BLaER1 (cell line): ENCODE data around the gene GOLGA8A.
"Not testable (repeated sequence)": the region's sequence is repeated elsewhere in the genome, so short reads cannot be mapped to it uniquely, and the experiment has no call there.

Experiments used
- H3K27ac ChIP-seq: shearing (Covaris generic); formaldehyde crosslinking; 2 replicates; pipeline ENCODE4 v1.8.1; 2022
- H3K27me3 ChIP-seq: shearing (Covaris generic); formaldehyde crosslinking; 2 replicates; pipeline ENCODE4 v1.8.1; 2022
- H3K36me3 ChIP-seq: shearing (Covaris generic); formaldehyde crosslinking; 2 replicates; pipeline ENCODE4 v1.8.1; 2022
- H3K4me1 ChIP-seq: shearing (Covaris generic); formaldehyde crosslinking; 2 replicates; pipeline ENCODE4 v1.8.1; 2022
- H3K4me2 ChIP-seq: shearing (Covaris generic); formaldehyde crosslinking; 2 replicates; pipeline ENCODE4 v1.8.1; 2022
- H3K4me3 ChIP-seq: shearing (Covaris generic); formaldehyde crosslinking; 2 replicates; pipeline ENCODE4 v1.8.1; 2022
- H3K9ac ChIP-seq: shearing (Covaris generic); formaldehyde crosslinking; 2 replicates; pipeline ENCODE4 v1.8.1; 2022
- H3K9me3 ChIP-seq: shearing (Covaris generic); formaldehyde crosslinking; 2 replicates; pipeline ENCODE4 v1.8.1; 2022
- H4K20me1 ChIP-seq: shearing (Covaris generic); formaldehyde crosslinking; 2 replicates; pipeline ENCODE4 v1.8.1; 2022

The GOLGA8A gene

GRCh38 chr15:34403160-34403598, 34.4 kb downstream of the GOLGA8A start:
- H3K27me3 ChIP-seq, H3K4me2 ChIP-seq, H3K9ac ChIP-seq, H3K9me3 ChIP-seq, H3K36me3 ChIP-seq, H4K20me1 ChIP-seq, H3K27ac ChIP-seq, H3K4me1 ChIP-seq, H3K4me3 ChIP-seq: not testable (repeated sequence)

GRCh38 chr15:34397637-34398259, 39.9 kb downstream of the GOLGA8A start:
- not testable (repeated sequence) for H3K4me1 ChIP-seq, H3K36me3 ChIP-seq, H3K4me3 ChIP-seq, H3K4me2 ChIP-seq, H3K9me3 ChIP-seq, H3K27ac ChIP-seq, H3K27me3 ChIP-seq, H3K9ac ChIP-seq, H4K20me1 ChIP-seq

DNA sequence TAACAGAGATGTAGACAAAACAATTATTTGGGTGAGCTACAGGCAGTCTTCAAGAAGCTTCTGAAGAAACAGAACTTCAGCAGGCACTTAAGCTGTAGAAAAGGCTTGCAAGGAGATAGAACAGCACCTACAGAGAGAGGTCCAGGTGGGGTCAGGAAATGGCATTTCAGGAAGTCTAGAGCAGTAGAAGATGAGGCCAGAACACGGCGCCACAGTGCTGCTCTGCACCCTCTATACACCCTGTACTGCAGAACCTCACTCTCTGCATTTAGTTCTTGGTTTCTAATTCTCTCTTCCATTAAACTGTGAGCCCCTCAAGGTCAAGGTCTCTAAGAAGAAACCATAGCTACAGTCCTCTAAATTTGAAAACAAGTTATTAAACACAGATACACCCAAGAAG, 44.6 kb downstream of the GOLGA8A start:
- not testable (repeated sequence) for H3K4me3 ChIP-seq, H3K36me3 ChIP-seq, H3K27me3 ChIP-seq, H3K27ac ChIP-seq, H3K4me2 ChIP-seq, H3K9ac ChIP-seq, H3K4me1 ChIP-seq, H4K20me1 ChIP-seq, H3K9me3 ChIP-seq

DNA sequence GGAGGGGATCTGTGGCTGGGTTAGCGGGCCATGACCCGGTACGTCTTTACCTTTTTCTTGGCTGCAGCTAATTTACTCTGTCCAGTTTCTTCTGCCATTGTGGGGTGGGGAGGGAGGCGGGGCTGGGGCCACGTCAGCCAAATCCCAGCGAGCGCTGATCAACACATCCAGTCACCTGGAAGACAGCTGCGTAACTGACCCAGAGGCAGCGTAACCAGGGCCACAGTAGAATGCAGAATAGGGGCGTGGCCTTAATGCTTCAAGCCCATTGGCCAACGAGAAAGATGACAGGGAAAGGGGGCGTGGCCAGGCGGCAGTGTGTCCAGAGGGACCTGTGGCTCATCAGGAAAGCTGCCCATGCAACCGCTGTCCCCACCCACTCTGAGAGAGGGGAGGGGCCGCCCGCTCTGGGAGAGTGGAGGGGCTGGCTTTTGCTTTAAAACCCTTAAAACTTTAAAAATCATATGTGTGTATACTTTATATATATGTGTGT, 48.0 kb downstream of the GOLGA8A start:
- H3K4me2 ChIP-seq, H3K9me3 ChIP-seq, H3K4me3 ChIP-seq, H4K20me1 ChIP-seq, H3K27ac ChIP-seq, H3K36me3 ChIP-seq, H3K9ac ChIP-seq, H3K4me1 ChIP-seq, H3K27me3 ChIP-seq: not testable (repeated sequence)
